Gastrocnemius medialis (tissue), 4 donors: ENCODE measurements around the gene TLR2.

Experiments used
- POLR2A ChIP-seq, 2 donors: fragments of 450-650 bp; IDR thresholded peaks; one replicate each; pipeline ENCODE4 v1.6.1; 2017; ENCODE audit warnings: antibody characterized with exemption in 2 of 2, mild to moderate bottlenecking in 2 of 2, moderate library complexity in 2 of 2
- TF ChIP-seq, protein P1 (sequence below), 5 experiments: fragments of 450-650 bp in 3 of 5; fragments of 200-600 bp in 2 of 5; sonication (generic) in 2 of 5; IDR thresholded peaks in 4 of 5; conservative IDR thresholded peaks in 1 of 5; 1 replicate in 4 of 5; 2 replicates in 1 of 5; pipeline ENCODE4 v1.5.1; 2016 to 2019; ENCODE audit warnings: antibody characterized with exemption in 5 of 5, mild to moderate bottlenecking in 3 of 5, moderate library complexity in 3 of 5

- TF ChIP-seq, protein P1, sequence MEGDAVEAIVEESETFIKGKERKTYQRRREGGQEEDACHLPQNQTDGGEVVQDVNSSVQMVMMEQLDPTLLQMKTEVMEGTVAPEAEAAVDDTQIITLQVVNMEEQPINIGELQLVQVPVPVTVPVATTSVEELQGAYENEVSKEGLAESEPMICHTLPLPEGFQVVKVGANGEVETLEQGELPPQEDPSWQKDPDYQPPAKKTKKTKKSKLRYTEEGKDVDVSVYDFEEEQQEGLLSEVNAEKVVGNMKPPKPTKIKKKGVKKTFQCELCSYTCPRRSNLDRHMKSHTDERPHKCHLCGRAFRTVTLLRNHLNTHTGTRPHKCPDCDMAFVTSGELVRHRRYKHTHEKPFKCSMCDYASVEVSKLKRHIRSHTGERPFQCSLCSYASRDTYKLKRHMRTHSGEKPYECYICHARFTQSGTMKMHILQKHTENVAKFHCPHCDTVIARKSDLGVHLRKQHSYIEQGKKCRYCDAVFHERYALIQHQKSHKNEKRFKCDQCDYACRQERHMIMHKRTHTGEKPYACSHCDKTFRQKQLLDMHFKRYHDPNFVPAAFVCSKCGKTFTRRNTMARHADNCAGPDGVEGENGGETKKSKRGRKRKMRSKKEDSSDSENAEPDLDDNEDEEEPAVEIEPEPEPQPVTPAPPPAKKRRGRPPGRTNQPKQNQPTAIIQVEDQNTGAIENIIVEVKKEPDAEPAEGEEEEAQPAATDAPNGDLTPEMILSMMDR (IDR thresholded peaks at IDR 0.05 in 4 of 5, conservative IDR thresholded peaks at IDR 0.05 in 1 of 5), result no peak
- no peak for TF ChIP-seq POLR2A (IDR thresholded peaks at IDR 0.05)
These were observed 37.8 kb upstream of the TLR2 start for GRCh38 chr4:153646261-153646660.
